Uterus (tissue), 2 donors: Measurements from ENCODE around the gene NBAS.

Source experiments
- POLR2A ChIP-seq, 2 donors: fragments of 450-650 bp; IDR thresholded peaks; one replicate each; pipeline ENCODE4 v1.6.1; 2016; ENCODE audit warnings: antibody characterized with exemption in 2 of 2, mild to moderate bottlenecking in 1 of 2, moderate library complexity in 1 of 2
- TF ChIP-seq, protein P1 (sequence below), 4 experiments: fragments of 200-600 bp in 2 of 4; fragments of 450-650 bp in 2 of 4; sonication (generic) in 2 of 4; IDR thresholded peaks; one replicate each; pipeline ENCODE4 v1.5.1; 2016 to 2019; ENCODE audit warnings: antibody characterized with exemption in 4 of 4, mild to moderate bottlenecking in 2 of 4, moderate library complexity in 1 of 4

DNA sequence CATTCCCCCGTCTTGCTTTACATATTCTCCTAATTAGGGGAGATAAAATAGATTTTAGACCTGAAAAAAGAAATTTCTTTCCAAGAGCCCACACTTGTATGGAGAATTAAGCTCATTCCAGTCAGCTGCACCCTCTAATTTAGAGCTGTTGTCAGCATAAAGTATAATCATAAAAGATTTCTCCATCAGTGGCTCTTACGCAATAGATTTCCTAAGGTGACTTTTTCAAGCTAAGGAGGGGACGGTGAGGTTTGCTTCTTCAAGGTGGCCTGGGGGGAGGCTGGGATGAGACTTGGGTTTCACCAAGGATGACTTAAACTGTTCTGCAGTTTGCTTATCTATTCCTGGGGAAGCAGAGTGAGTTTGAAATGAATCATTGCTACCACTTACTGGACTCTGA, 426.2 kb downstream of the NBAS start:
- TF ChIP-seq, protein P1, sequence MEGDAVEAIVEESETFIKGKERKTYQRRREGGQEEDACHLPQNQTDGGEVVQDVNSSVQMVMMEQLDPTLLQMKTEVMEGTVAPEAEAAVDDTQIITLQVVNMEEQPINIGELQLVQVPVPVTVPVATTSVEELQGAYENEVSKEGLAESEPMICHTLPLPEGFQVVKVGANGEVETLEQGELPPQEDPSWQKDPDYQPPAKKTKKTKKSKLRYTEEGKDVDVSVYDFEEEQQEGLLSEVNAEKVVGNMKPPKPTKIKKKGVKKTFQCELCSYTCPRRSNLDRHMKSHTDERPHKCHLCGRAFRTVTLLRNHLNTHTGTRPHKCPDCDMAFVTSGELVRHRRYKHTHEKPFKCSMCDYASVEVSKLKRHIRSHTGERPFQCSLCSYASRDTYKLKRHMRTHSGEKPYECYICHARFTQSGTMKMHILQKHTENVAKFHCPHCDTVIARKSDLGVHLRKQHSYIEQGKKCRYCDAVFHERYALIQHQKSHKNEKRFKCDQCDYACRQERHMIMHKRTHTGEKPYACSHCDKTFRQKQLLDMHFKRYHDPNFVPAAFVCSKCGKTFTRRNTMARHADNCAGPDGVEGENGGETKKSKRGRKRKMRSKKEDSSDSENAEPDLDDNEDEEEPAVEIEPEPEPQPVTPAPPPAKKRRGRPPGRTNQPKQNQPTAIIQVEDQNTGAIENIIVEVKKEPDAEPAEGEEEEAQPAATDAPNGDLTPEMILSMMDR (IDR thresholded peaks at IDR 0.05) = no peak
- no peak for TF ChIP-seq POLR2A (IDR thresholded peaks at IDR 0.05)
